HG03175 (cell line): Measurements from ENCODE around the gene APBB3.

Experiments used
- ATAC-seq: cut with Tn5 transposase; IDR thresholded peaks from one replicate; pipeline ENCODE4 v1.9.1; 2021; ENCODE audit warnings: mild to moderate bottlenecking, moderate library complexity; ENCODE audit not compliant: unreplicated experiment

APBB3 gene

GRCh38 chr5:140576776-140577201 is 12.4 kb upstream of the APBB3 start:
- no peak for ATAC-seq

- ATAC-seq: no peak
Measured at GRCh38 chr5:140575309-140575708, 10.9 kb upstream of the APBB3 start.

- no peak for ATAC-seq
Measured at GRCh38 chr5:140574165-140574564, 9.8 kb upstream of the APBB3 start.

GRCh38 chr5:140573683-140574082 is 9.3 kb upstream of the APBB3 start:
- no peak for ATAC-seq

- no peak for ATAC-seq
Measured at GRCh38 chr5:140571105-140571504, 6.7 kb upstream of the APBB3 start.

- no peak for ATAC-seq
Measured at GRCh38 chr5:140570488-140570887, 6.1 kb upstream of the APBB3 start.

- no peak for ATAC-seq
Measured at GRCh38 chr5:140570058-140570457, 5.7 kb upstream of the APBB3 start.

GRCh38 chr5:140569197-140569596 is 4.8 kb upstream of the APBB3 start:
- ATAC-seq: peak; percentile 19

GRCh38 chr5:140568443-140569063 is 4.2 kb upstream of the APBB3 start:
- ATAC-seq: no peak

GRCh38 chr5:140567871-140568270 is 3.5 kb upstream of the APBB3 start:
- ATAC-seq: no peak

- no peak for ATAC-seq
Measured at GRCh38 chr5:140567136-140567818, 2.9 kb upstream of the APBB3 start.

GRCh38 chr5:140566665-140567064 is 2.3 kb upstream of the APBB3 start:
- no peak for ATAC-seq

- no peak for ATAC-seq
Measured at GRCh38 chr5:140565780-140566095, 1.3 kb upstream of the APBB3 start.

GRCh38 chr5:140565024-140565779 is 804 bp upstream of the APBB3 start:
- no peak for ATAC-seq

GRCh38 chr5:140563596-140563995 is 802 bp downstream of the APBB3 start:
- ATAC-seq: no peak

GRCh38 chr5:140561753-140562523 is 2.5 kb downstream of the APBB3 start:
- no peak for ATAC-seq

- no peak for ATAC-seq
Measured at GRCh38 chr5:140560227-140560626, 4.2 kb downstream of the APBB3 start.

- ATAC-seq: no peak
Measured at GRCh38 chr5:140558542-140558941, 5.9 kb downstream of the APBB3 start.

GRCh38 chr5:140557965-140558364 is 6.4 kb downstream of the APBB3 start:
- no peak for ATAC-seq

- ATAC-seq: peak; percentile 98
Measured at GRCh38 chr5:140557136-140557805, 7.1 kb downstream of the APBB3 start, which contains the start of gene SRA1. Gene SRA1, minus strand, starts transcription at chr5:140557473. Its CDS starts 21 bp downstream, at chr5:140557452.

GRCh38 chr5:140556438-140556837 is 8.0 kb downstream of the APBB3 start:
- ATAC-seq: no peak
